HepG2 (cell line): Measurements from ENCODE around the gene MPLKIP.

Experiments used
- CEBPB ChIP-seq: IDR thresholded peaks from 2 replicates; pipeline ENCODE4 v1.6.1; 2011; ENCODE audit warnings: low read depth, low read length, improper control_type of control experiment, borderline replicate concordance
- CTCF ChIP-seq: sonication (generic); formaldehyde crosslinking; IDR thresholded peaks from 2 replicates; pipeline ENCODE4 v1.5.0; 2020; ENCODE audit warnings: mild to moderate bottlenecking, missing genetic modification reagents, moderate library complexity
- IRF1 ChIP-seq: sonication (generic); formaldehyde crosslinking; IDR thresholded peaks from 2 replicates; pipeline ENCODE4 v1.4.0; 2020; ENCODE audit warnings: low read depth, mild to moderate bottlenecking, missing genetic modification reagents
- MAFF ChIP-seq: IDR thresholded peaks from 2 replicates; pipeline ENCODE4 v1.6.1; 2011; ENCODE audit warnings: low read depth, low read length, improper control_type of control experiment
- USF2 ChIP-seq, 2 experiments: sonication (generic) in 1 of 2; formaldehyde crosslinking in 1 of 2; IDR thresholded peaks; 2 replicates each; pipeline versions ENCODE4 v1.5.1 to v1.6.1; 2011 to 2020; ENCODE audit warnings: borderline replicate concordance in 1 of 2, low read depth in 1 of 2, low read length in 1 of 2, mild to moderate bottlenecking in 1 of 2, missing genetic modification reagents in 1 of 2, moderate library complexity in 1 of 2

- no peak for TF ChIP-seq USF2 (IDR thresholded peaks at IDR 0.05; ENCODE audit: low read depth, low read length)
- TF ChIP-seq USF2 (CRISPR knock-in tag; IDR thresholded peaks at IDR 0.05; ENCODE audit: borderline replicate concordance) = no peak
- TF ChIP-seq CEBPB = 0 out of 2 replicates have a peak, but pooled peaks have one; percentile 2
- TF ChIP-seq MAFF = no peak
- TF ChIP-seq CTCF (CRISPR knock-in tag) = no peak
- TF ChIP-seq IRF1 (CRISPR knock-in tag) = no peak
Measured at GRCh38 chr7:40105879-40106473, 28.4 kb downstream of the MPLKIP start.
